Activated CD4-positive, alpha-beta T cell treated with anti-CD3 and anti-CD28 coated beads for 4 hours (primary cell): Measurements from ENCODE around the gene RHO.
"Not testable (repeated sequence)": the region's sequence is repeated elsewhere in the genome, so short reads cannot be mapped to it uniquely, and the experiment has no call there.

Experiments
- DNase-seq, 2 donors: peaks; one replicate each; pipeline ENCODE4 v3.0.0-alpha.2; 2020

The RHO gene

GRCh38 chr3:129545951-129546350, 17.5 kb downstream of the RHO start:
- not testable (repeated sequence) for DNase-seq

- no peak for DNase-seq
Measured at GRCh38 chr3:129547241-129547640, 18.8 kb downstream of the RHO start.

GRCh38 chr3:129548104-129548965, 19.9 kb downstream of the RHO start:
- no peak for DNase-seq

GRCh38 chr3:129549006-129549800, 20.8 kb downstream of the RHO start:
- DNase-seq: no peak

- no peak for DNase-seq
Measured at GRCh38 chr3:129549805-129550204, 21.4 kb downstream of the RHO start.

- no peak for DNase-seq
Measured at GRCh38 chr3:129552287-129553050, 24.0 kb downstream of the RHO start.

GRCh38 chr3:129553171-129553570, 24.7 kb downstream of the RHO start:
- no peak for DNase-seq

GRCh38 chr3:129553719-129554118, 25.3 kb downstream of the RHO start:
- DNase-seq: no peak

GRCh38 chr3:129554356-129555152, 26.1 kb downstream of the RHO start:
- DNase-seq: no peak

GRCh38 chr3:129555153-129555550, 26.7 kb downstream of the RHO start:
- no peak for DNase-seq

GRCh38 chr3:129555616-129556357, 27.3 kb downstream of the RHO start:
- DNase-seq: no peak

GRCh38 chr3:129556358-129556695, 27.9 kb downstream of the RHO start:
- no peak for DNase-seq

GRCh38 chr3:129556890-129557547, 28.6 kb downstream of the RHO start:
- no peak for DNase-seq

- no peak for DNase-seq
Measured at GRCh38 chr3:129557548-129557894, 29.1 kb downstream of the RHO start.

- DNase-seq: no peak
Measured at GRCh38 chr3:129558081-129558771, 29.8 kb downstream of the RHO start.

- no peak for DNase-seq
Measured at GRCh38 chr3:129558772-129559564, 30.5 kb downstream of the RHO start.

GRCh38 chr3:129559565-129560079, 31.2 kb downstream of the RHO start:
- DNase-seq: no peak

- DNase-seq: no peak
Measured at GRCh38 chr3:129560269-129560787, 31.9 kb downstream of the RHO start.

GRCh38 chr3:129560911-129561594, 32.6 kb downstream of the RHO start:
- DNase-seq: no peak
